Iris pigment epithelial cell (primary cell): ENCODE measurements around the gene ARPC1B.
"Not testable (repeated sequence)": the region's sequence is repeated elsewhere in the genome, so short reads cannot be mapped to it uniquely, and the experiment has no call there.

Experiments
- DNase-seq: peaks from one replicate; pipeline ENCODE4 v3.0.0-alpha.2; 2011; ENCODE audit warnings: low read depth

The ARPC1B gene

GRCh38 chr7:99409806-99410205 lies 35.3 kb downstream of the ARPC1B start:
- DNase-seq: no peak

- DNase-seq: no peak
These were observed 36.1 kb downstream of the ARPC1B start for GRCh38 chr7:99410635-99411034.

- DNase-seq: peak; percentile 49
These were observed 41.1 kb downstream of the ARPC1B start for GRCh38 chr7:99415513-99416127.

- no peak for DNase-seq
These were observed 43.7 kb downstream of the ARPC1B start for GRCh38 chr7:99418260-99418659.

GRCh38 chr7:99419323-99420021 lies 44.9 kb downstream of the ARPC1B start:
- DNase-seq: no peak

GRCh38 chr7:99420213-99420612 lies 45.7 kb downstream of the ARPC1B start:
- no peak for DNase-seq

GRCh38 chr7:99420986-99421385 lies 46.5 kb downstream of the ARPC1B start:
- DNase-seq: no peak

GRCh38 chr7:99422186-99422585 lies 47.7 kb downstream of the ARPC1B start:
- DNase-seq: no peak

GRCh38 chr7:99422625-99423024 lies 48.1 kb downstream of the ARPC1B start:
- DNase-seq: no peak

GRCh38 chr7:99424932-99425730 lies 50.6 kb downstream of the ARPC1B start:
- no peak for DNase-seq

- DNase-seq: no peak
These were observed 54.5 kb downstream of the ARPC1B start for GRCh38 chr7:99428972-99429566.

- no peak for DNase-seq
These were observed 55.2 kb downstream of the ARPC1B start for GRCh38 chr7:99429756-99430155.

GRCh38 chr7:99431756-99432540 lies 57.4 kb downstream of the ARPC1B start:
- DNase-seq: not testable (repeated sequence)

- DNase-seq: no peak
These were observed 58.6 kb downstream of the ARPC1B start for GRCh38 chr7:99433158-99433557.

GRCh38 chr7:99437946-99438572 lies 63.5 kb downstream of the ARPC1B start:
- DNase-seq: no peak

- DNase-seq: peak; percentile 95
These were observed 64.3 kb downstream of the ARPC1B start, which contains the start of the genes CPSF4 and PTCD1 for GRCh38 chr7:99438573-99439480. Gene CPSF4, plus strand, starts transcription at chr7:99438943. Its CDS starts 140 bp downstream, at chr7:99439083. Gene PTCD1, minus strand, starts transcription at chr7:99438798. Its CDS starts 3,556 bp downstream, at chr7:99435242.

GRCh38 chr7:99440195-99440594 lies 65.7 kb downstream of the ARPC1B start:
- DNase-seq: peak; percentile 33
